Measurements from ENCODE around the gene PGPEP1.

GRCh38 chr19:18406749-18407148 is 66.4 kb downstream of the PGPEP1 start:
- no peak for TF ChIP-seq EZH2 (IDR thresholded peaks at IDR 0.05; ENCODE audit: borderline replicate concordance, low read length)
- TF ChIP-seq, protein P1, sequence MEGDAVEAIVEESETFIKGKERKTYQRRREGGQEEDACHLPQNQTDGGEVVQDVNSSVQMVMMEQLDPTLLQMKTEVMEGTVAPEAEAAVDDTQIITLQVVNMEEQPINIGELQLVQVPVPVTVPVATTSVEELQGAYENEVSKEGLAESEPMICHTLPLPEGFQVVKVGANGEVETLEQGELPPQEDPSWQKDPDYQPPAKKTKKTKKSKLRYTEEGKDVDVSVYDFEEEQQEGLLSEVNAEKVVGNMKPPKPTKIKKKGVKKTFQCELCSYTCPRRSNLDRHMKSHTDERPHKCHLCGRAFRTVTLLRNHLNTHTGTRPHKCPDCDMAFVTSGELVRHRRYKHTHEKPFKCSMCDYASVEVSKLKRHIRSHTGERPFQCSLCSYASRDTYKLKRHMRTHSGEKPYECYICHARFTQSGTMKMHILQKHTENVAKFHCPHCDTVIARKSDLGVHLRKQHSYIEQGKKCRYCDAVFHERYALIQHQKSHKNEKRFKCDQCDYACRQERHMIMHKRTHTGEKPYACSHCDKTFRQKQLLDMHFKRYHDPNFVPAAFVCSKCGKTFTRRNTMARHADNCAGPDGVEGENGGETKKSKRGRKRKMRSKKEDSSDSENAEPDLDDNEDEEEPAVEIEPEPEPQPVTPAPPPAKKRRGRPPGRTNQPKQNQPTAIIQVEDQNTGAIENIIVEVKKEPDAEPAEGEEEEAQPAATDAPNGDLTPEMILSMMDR (conservative IDR thresholded peaks at IDR 0.05 in 1 of 2, IDR thresholded peaks at IDR 0.05 in 1 of 2; ENCODE audit: extremely low read depth in 1 of 2, insufficient read depth in 1 of 2, low read depth in 1 of 2, low read length in 2 of 2): no peak

Measured in mammary epithelial cell (primary cell).